H1 (cell line): ENCODE results near the gene SLK. TPM values are rescaled to one million over a fixed set of nuclear protein-coding genes. Genes with fewer than 3 reads are reported as not detected.
A peak's percentile ranks its signal among the peaks of the same experiment; 100 is the strongest.

Source experiments
- CTCF ChIA-PET: fragments of 300-600 bp; sonication (Branson Sonifier 250); formaldehyde crosslinking; loops from one replicate; lab custom pipeline; 2021; ENCODE audit not compliant: partially characterized antibody; lab: Charles Lee
- POLR2A ChIA-PET: fragments of 300-600 bp; sonication (Branson Sonifier 250); formaldehyde crosslinking; loops from one replicate; lab custom pipeline; 2021; ENCODE audit warnings: inconsistent platforms; ENCODE audit not compliant: partially characterized antibody; lab: Charles Lee
- DNase-seq, 2 experiments: peaks; one replicate each; pipeline versions ENCODE4 v3.0.0 to v3.0.0-alpha.2; 2010 to 2022; ENCODE audit warnings: low spot score in 2 of 2, low read depth in 1 of 2, mixed read lengths in 1 of 2
- FAIRE-seq: peaks from 2 replicates; lab custom pipeline; 2011; peaks lifted over from hg19 to GRCh38; lab: Jason Lieb, UNC
- H2AFZ ChIP-seq: 2 replicates; pipeline ENCODE4 v1.8.1; 2012; ENCODE audit warnings: low read length, inconsistent platforms
- H2AK5ac ChIP-seq: 2 replicates; pipeline ENCODE4 v1.6.1; 2013; ENCODE audit warnings: low read depth, low read length
- H2BK120ac ChIP-seq: replicated peaks from 2 replicates; pipeline ENCODE3; 2013; ENCODE audit warnings: low read depth, low read length, inconsistent platforms
- H2BK12ac ChIP-seq: 2 replicates; pipeline ENCODE4 v1.6.1; 2013; ENCODE audit warnings: low read depth, low read length
- H2BK15ac ChIP-seq: 2 replicates; pipeline ENCODE4 v1.6.1; 2013; ENCODE audit warnings: low read length
- H2BK20ac ChIP-seq: 2 replicates; pipeline ENCODE4 v1.6.1; 2013; ENCODE audit warnings: low read length
- H2BK5ac ChIP-seq: 2 replicates; pipeline ENCODE4 v1.6.1; 2013; ENCODE audit warnings: low read depth, low read length
- H3K14ac ChIP-seq: 2 replicates; pipeline ENCODE4 v1.6.1; 2013; ENCODE audit warnings: inconsistent platforms; ENCODE audit not compliant: insufficient read length
- H3K18ac ChIP-seq: 2 replicates; pipeline ENCODE4 v1.6.1; 2013; ENCODE audit warnings: low read length; ENCODE audit errors: extremely low read depth
- H3K23ac ChIP-seq: 2 replicates; pipeline ENCODE4 v1.6.1; 2013; ENCODE audit warnings: inconsistent platforms; ENCODE audit not compliant: insufficient read length
- H3K23me2 ChIP-seq: 2 replicates; pipeline ENCODE4 v1.6.1; 2013; ENCODE audit warnings: low read depth, low read length
- H3K27ac ChIP-seq: 2 replicates; pipeline ENCODE4 v1.6.1; 2011; ENCODE audit warnings: low read depth, low read length, inconsistent platforms
- H3K27me3 ChIP-seq, 4 experiments: replicated peaks in 1 of 4; 1 replicate in 1 of 4; 2 replicates in 3 of 4; pipeline versions ENCODE4 v1.6.1 to v1.8.1; 2011 to 2013; ENCODE audit warnings: low read length in 3 of 4, mild to moderate bottlenecking in 3 of 4, inconsistent platforms in 2 of 4, mixed read lengths in 2 of 4, moderate library complexity in 1 of 4; ENCODE audit not compliant: control insufficient read depth in 3 of 4, insufficient read depth in 3 of 4; ENCODE audit errors: extremely low read depth in 1 of 4
- H3K36me3 ChIP-seq, 4 experiments: 2 replicates each; pipeline versions ENCODE4 v1.6.1 to v1.8.1; 2011 to 2013; ENCODE audit warnings: mild to moderate bottlenecking in 4 of 4, low read length in 3 of 4, moderate library complexity in 2 of 4, control low read depth in 1 of 4, inconsistent platforms in 1 of 4; ENCODE audit not compliant: insufficient read depth in 4 of 4, control insufficient read depth in 2 of 4
- H3K4ac ChIP-seq: replicated peaks from 2 replicates; pipeline ENCODE3; 2013; ENCODE audit warnings: low read length, low read depth, mixed read lengths, inconsistent platforms; ENCODE audit not compliant: insufficient read length
- H3K4me1 ChIP-seq, 4 experiments: replicated peaks in 1 of 4; 1 replicate in 1 of 4; 2 replicates in 3 of 4; pipeline versions ENCODE4 v1.6.1 to v1.8.1; 2011 to 2013; ENCODE audit warnings: low read length in 3 of 4, inconsistent platforms in 2 of 4, mixed read lengths in 1 of 4; ENCODE audit not compliant: insufficient read depth in 4 of 4, control insufficient read depth in 3 of 4
- H3K4me2 ChIP-seq, 2 experiments: 2 replicates each; pipeline versions ENCODE4 v1.6.1 to v1.8.1; 2011 to 2013; ENCODE audit warnings: low read depth in 2 of 2, low read length in 2 of 2, control low read depth in 1 of 2, inconsistent platforms in 1 of 2, mild to moderate bottlenecking in 1 of 2; ENCODE audit not compliant: insufficient read depth in 1 of 2
- H3K4me3 ChIP-seq, 4 experiments: fragments of 200-600, 300-600 bp in 1 of 4; sonication (generic), shearing (Covaris generic), sonication (Bioruptor Twin) in 1 of 4; 2 replicates each; pipeline versions ENCODE4 v1.5.1 to v1.8.1; 2011 to 2016; ENCODE audit warnings: low read length in 4 of 4, low read depth in 3 of 4, control low read depth in 2 of 4, inconsistent platforms in 2 of 4, mild to moderate bottlenecking in 2 of 4, mixed read lengths in 1 of 4, moderate library complexity in 1 of 4; ENCODE audit not compliant: insufficient read depth in 2 of 4; ENCODE audit errors: extremely low read depth in 1 of 4
- H3K56ac ChIP-seq: replicated peaks from 2 replicates; pipeline ENCODE3; 2013; ENCODE audit warnings: low read depth, mild to moderate bottlenecking, mixed read lengths, low read length, inconsistent platforms; ENCODE audit not compliant: insufficient read length
- H3K79me1 ChIP-seq: 2 replicates; pipeline ENCODE4 v1.6.1; 2013; ENCODE audit warnings: low read depth, low read length, control low read depth
- H3K79me2 ChIP-seq, 2 experiments: 2 replicates each; pipeline versions ENCODE4 v1.6.1 to v1.8.1; 2012 to 2013; ENCODE audit warnings: low read length in 2 of 2, mild to moderate bottlenecking in 2 of 2, inconsistent platforms in 1 of 2; ENCODE audit not compliant: insufficient read depth in 2 of 2, control insufficient read depth in 1 of 2
- H3K9ac ChIP-seq, 4 experiments: replicated peaks in 1 of 4; 1 replicate in 1 of 4; 2 replicates in 3 of 4; pipeline versions ENCODE4 v1.6.1 to v1.8.1; 2011 to 2013; ENCODE audit warnings: low read depth in 3 of 4, low read length in 3 of 4, control low read depth in 2 of 4, mild to moderate bottlenecking in 2 of 4, moderate library complexity in 2 of 4, inconsistent platforms in 1 of 4; ENCODE audit errors: extremely low read depth in 1 of 4
- H3K9me3 ChIP-seq, 2 experiments: 2 replicates each; pipeline versions ENCODE4 v1.6.1 to v1.8.1; 2012 to 2013; ENCODE audit warnings: mild to moderate bottlenecking in 2 of 2, moderate library complexity in 2 of 2, control low read depth in 1 of 2, inconsistent platforms in 1 of 2, low read depth in 1 of 2, low read length in 1 of 2, mixed read lengths in 1 of 2; ENCODE audit not compliant: insufficient read depth in 2 of 2
- H4K20me1 ChIP-seq, 2 experiments: replicated peaks in 1 of 2; 2 replicates each; pipeline versions ENCODE3 to v1.8.1; 2011 to 2013; ENCODE audit warnings: inconsistent platforms in 2 of 2, low read length in 2 of 2, mild to moderate bottlenecking in 1 of 2; ENCODE audit not compliant: insufficient read depth in 2 of 2, control insufficient read depth in 1 of 2
- H4K5ac ChIP-seq: 2 replicates; pipeline ENCODE4 v1.6.1; 2013; ENCODE audit warnings: low read length, low read depth, mixed read lengths, inconsistent platforms; ENCODE audit not compliant: insufficient read length
- H4K8ac ChIP-seq: 2 replicates; pipeline ENCODE4 v1.8.0; 2013; ENCODE audit warnings: mild to moderate bottlenecking, moderate library complexity, low read length, inconsistent platforms; ENCODE audit not compliant: insufficient read depth; ENCODE audit errors: extremely low read depth
- H4K91ac ChIP-seq: replicated peaks from 2 replicates; pipeline ENCODE3; 2013; ENCODE audit warnings: low read length, mixed read lengths, inconsistent platforms; ENCODE audit not compliant: insufficient read length
- ATF3 ChIP-seq: IDR thresholded peaks from 2 replicates; pipeline ENCODE4 v1.6.1; 2011; ENCODE audit warnings: low read depth, mild to moderate bottlenecking, low read length; ENCODE audit not compliant: insufficient read depth
- CBX8 ChIP-seq: fragments of 300-800, 300-1000 bp; sonication (generic); IDR thresholded peaks from 2 replicates; pipeline ENCODE4 v1.7.1; 2016; ENCODE audit warnings: low read depth, low read length, borderline replicate concordance
- E2F6 ChIP-seq: IDR thresholded peaks from 2 replicates; pipeline ENCODE4 v1.6.1; 2012; ENCODE audit warnings: inconsistent platforms
- EGR1 ChIP-seq: IDR thresholded peaks from 2 replicates; pipeline ENCODE4 v1.6.1; 2011; ENCODE audit warnings: low read depth, low read length, borderline replicate concordance
- HDAC2 ChIP-seq, 2 experiments: fragments of 300-600 bp in 1 of 2; sonication (generic) in 1 of 2; IDR thresholded peaks; 2 replicates each; pipeline ENCODE4 v1.6.1; 2011 to 2012; ENCODE audit warnings: low read depth in 2 of 2, low read length in 2 of 2, mild to moderate bottlenecking in 2 of 2, moderate library complexity in 2 of 2, borderline replicate concordance in 1 of 2, inconsistent platforms in 1 of 2
- JUND ChIP-seq: IDR thresholded peaks from 2 replicates; pipeline ENCODE4 v1.6.1; 2011; ENCODE audit warnings: mild to moderate bottlenecking, improper control_type of control experiment, low read length
- RAD21 ChIP-seq, 2 experiments: IDR thresholded peaks in 1 of 2; conservative IDR thresholded peaks in 1 of 2; 2 replicates each; pipeline ENCODE4 v1.6.1; 2011; ENCODE audit warnings: low read depth in 2 of 2, low read length in 2 of 2, improper control_type of control experiment in 1 of 2, inconsistent platforms in 1 of 2, mild to moderate bottlenecking in 1 of 2, moderate library complexity in 1 of 2
- RFX5 ChIP-seq: IDR thresholded peaks from 2 replicates; pipeline ENCODE4 v1.6.1; 2011; ENCODE audit warnings: low read depth, low read length, improper control_type of control experiment, borderline replicate concordance
- RNF2 ChIP-seq: fragments of 200-900, 300-1000 bp; sonication (generic); IDR thresholded peaks from 2 replicates; pipeline ENCODE4 v1.7.1; 2016; ENCODE audit warnings: borderline replicate concordance, low read depth, mild to moderate bottlenecking, antibody characterized with exemption, low read length; ENCODE audit not compliant: poor library complexity, severe bottlenecking; ENCODE audit errors: missing control alignments
- RXRA ChIP-seq: IDR thresholded peaks from 2 replicates; pipeline ENCODE4 v1.6.1; 2011; ENCODE audit warnings: low read depth, mild to moderate bottlenecking, low read length, moderate library complexity; ENCODE audit not compliant: insufficient read depth
- SRF ChIP-seq: IDR thresholded peaks from 2 replicates; pipeline ENCODE4 v1.6.1; 2011; ENCODE audit warnings: mild to moderate bottlenecking, low read depth, low read length, moderate library complexity
- WGBS, 2 experiments: shearing (Covaris generic) in 1 of 2; methylation state at CpG; one replicate each; pipeline versions ENCODE4 v1.1.6 to v1.1.7; 2013 to 2015; ENCODE audit warnings: low lambda C conversion rate in 2 of 2, mixed read lengths in 2 of 2, inconsistent platforms in 1 of 2, low coverage in 1 of 2, missing lambda C conversion rate in 1 of 2; ENCODE audit not compliant: insufficient replicate concordance in 2 of 2, insufficient coverage in 1 of 2, insufficient read length in 1 of 2; ENCODE audit errors: extremely low coverage in 1 of 2, missing lambda C conversion rate in 1 of 2; 5-methylcytosine and 5-hydroxymethylcytosine counted together
- polyA plus RNA-seq, 7 experiments: library from polyadenylated mRNA; depleted of rRNA in 3 of 7; stranded (reverse) in 5 of 7; unstranded in 2 of 7; fragments of >200 nt in 5 of 7; fragments of 200-250 nt in 2 of 7; gene quantifications; 1 replicate in 5 of 7; 2 replicates in 1 of 7; 4 replicates in 1 of 7; pipeline versions ENCODE4 v1.2.1 to v1.2.3, GENCODE V29; 2011 to 2013; ENCODE audit warnings: missing spikeins in 2 of 7, mixed read lengths in 2 of 7
- total RNA-seq: library from RNA; stranded (reverse); fragmentation: NEBNext Ultra II Directional; extraction: Animal tissue kit (Norgen Biotek cat#: 25700); gene quantifications from 2 replicates; pipeline ENCODE4 v1.2.1, GENCODE V29; 2021

The SLK gene
- total and polyA plus RNA-seq, 2 of the 8 experiments (the other 6 are each of a cell fraction or from before 2014, with no cell fraction given), result 2.7 to 18.3 TPM

GRCh38 chr10:103942866-103943265, 24.1 kb upstream of the SLK start:
- H3K23ac ChIP-seq, result no peak overlapping the region
- FAIRE-seq (no peak), DNase-seq (no peak)
- H4K91ac ChIP-seq, result no peak overlapping the region
- H2BK20ac ChIP-seq, result no peak overlapping the region
- no peaks in the 10 kb centered on the region for H3K27me3 ChIP-seq
- no peak overlapping the region for H3K4me2 ChIP-seq
- no peak overlapping the region for H4K5ac ChIP-seq
- no peak overlapping the region for H3K18ac ChIP-seq
- H2AFZ ChIP-seq, result peak overlapping the region; percentile 17; the same call in 1 of the 2 replicates
- no peak overlapping the region for H3K14ac ChIP-seq
- POLR2A ChIA-PET, result no interaction called here
- H3K36me3 ChIP-seq, result no peaks in the 10 kb centered on the region
- H4K8ac ChIP-seq, result no peak overlapping the region
- H3K79me2 ChIP-seq, result no peaks in the 10 kb centered on the region
- H3K27ac ChIP-seq, result no peak overlapping the region
- H3K9me3 ChIP-seq, result no peaks in the 10 kb centered on the region
- no peaks in the 10 kb centered on the region for H4K20me1 ChIP-seq
- H2AK5ac ChIP-seq, result no peak overlapping the region
- no peak overlapping the region for H3K4ac ChIP-seq
- 70% methylated on average over 2 of the region's 2 CpGs; no CpG with 5 or more reads in 1 of the 2 experiments for WGBS, 2 experiments
- no peaks in the 10 kb centered on the region for H3K23me2 ChIP-seq
- H3K4me1 ChIP-seq, result no peaks in the 10 kb centered on the region
- H3K56ac ChIP-seq, result no peak overlapping the region
- CTCF ChIA-PET, result interaction anchor here (0.7 to 1.6 kb wide), 2 partner anchors 11 to 63 kb away, joined by 3 to 7 read pairs; no protein-coding TSS in a partner anchor
- H2BK12ac ChIP-seq, result no peak overlapping the region
- H3K79me1 ChIP-seq, result no peaks in the 10 kb centered on the region
- no peak overlapping the region for H3K4me3 ChIP-seq
- H2BK120ac ChIP-seq, result no peak overlapping the region
- no peak overlapping the region for H2BK15ac ChIP-seq
- no peak overlapping the region for H3K9ac ChIP-seq
- no peak overlapping the region for H2BK5ac ChIP-seq
- no peak for TF ChIP-seq E2F6
- TF ChIP-seq HDAC2 (IDR thresholded peaks at IDR 0.05; ENCODE audit: borderline replicate concordance in 1 of 2, low read depth in 2 of 2, low read length in 2 of 2), result no peak
- no peak for TF ChIP-seq SRF
- TF ChIP-seq RAD21 (IDR thresholded peaks at IDR 0.05 in 1 of 2, conservative IDR thresholded peaks at IDR 0.05 in 1 of 2; ENCODE audit: low read depth in 2 of 2, low read length in 2 of 2), result no peak
- no peak for TF ChIP-seq RXRA
- TF ChIP-seq RFX5, result no peak
- no peak for TF ChIP-seq RNF2
- TF ChIP-seq CBX8, result no peak
- no peak for TF ChIP-seq EGR1
- no peak for TF ChIP-seq ATF3
- TF ChIP-seq JUND, result no peak
